ENCODE results near the gene CMAS. TPM values are rescaled to one million over a fixed set of nuclear protein-coding genes. Genes with fewer than 3 reads are reported as not detected.

CMAS gene
- total and polyA plus RNA-seq, 2 experiments from 2014 or later = 61.2 to 118 TPM

DNA sequence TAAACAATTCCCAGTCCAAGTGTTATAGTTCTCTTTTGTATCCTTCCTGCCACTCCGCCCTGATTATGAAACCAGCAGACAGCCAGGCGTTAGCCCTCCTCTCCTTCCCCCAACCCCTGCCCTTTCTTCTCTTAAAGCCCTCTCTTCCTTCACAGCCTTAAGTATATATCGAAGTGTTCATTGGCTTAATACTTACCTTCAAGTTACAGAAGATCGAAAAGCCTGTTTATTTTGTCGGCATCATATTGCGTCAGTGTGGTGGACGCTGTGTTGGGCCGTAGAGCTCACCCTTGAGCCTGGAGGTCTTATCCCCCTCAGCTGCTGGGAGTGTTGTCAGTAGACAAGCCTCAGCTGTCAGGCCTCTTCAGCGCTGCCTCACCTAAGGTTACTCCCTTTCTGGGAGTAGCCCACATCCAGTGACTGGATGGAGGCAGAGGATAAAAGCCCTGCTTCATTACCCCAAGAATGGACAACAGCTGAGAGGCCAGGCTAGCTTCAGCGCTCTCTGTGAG, 36.2 kb downstream of the CMAS start:
- Histone ChIP-seq H3K79me2 (replicated peaks; ENCODE audit: insufficient read depth) (no peaks in the 10 kb centered on the region), H3K27ac (ENCODE audit: low read depth) (no peak overlapping the region), H3K27me3 (ENCODE audit: insufficient read depth) (no peaks in the 10 kb centered on the region), H3F3A (replicated peaks; ENCODE audit: low read depth) (no peaks in the 10 kb centered on the region), H3K9me2 (ENCODE audit: insufficient read depth) (no peaks in the 10 kb centered on the region), H3K4me3 (no peak overlapping the region), H4K20me1 (replicated peaks; ENCODE audit: insufficient read depth) (no peaks in the 10 kb centered on the region), H3K4me1 (ENCODE audit: insufficient read depth) (no peaks in the 10 kb centered on the region), H3K4me2 (no peak overlapping the region), H3K36me3 (ENCODE audit: insufficient read depth) (no peaks in the 10 kb centered on the region), H2AFZ (peak overlapping the region; percentile 67)
- Mint-ChIP-seq H3K27me3 (ENCODE audit: insufficient read depth, low read depth, poor library complexity) (peaks cover 4% of the 10 kb centered on the region), H3K27ac (peak overlapping the region; percentile 7; the same call in 1 of the 2 replicates), H3K4me1 (peaks cover 13% of the 10 kb centered on the region), H3K36me3 (ENCODE audit: low read depth) (no peaks in the 10 kb centered on the region; the same call in 2 of the 3 replicates), H3K4me3 (no peak overlapping the region), H3K9me3 (no peaks in the 10 kb centered on the region; the same call in 2 of the 3 replicates)
- ATAC-seq = peak; percentile 89
- peak; percentile 25 for DNase-seq (ENCODE audit: low spot score)
- TF ChIP-seq ZNF331 (CRISPR knock-in tag; IDR thresholded peaks at IDR 0.05; ENCODE audit: low read depth) (no peak), ZNF462 (CRISPR knock-in tag; IDR thresholded peaks at IDR 0.05) (no peak), CREB1 (CRISPR knock-in tag; IDR thresholded peaks at IDR 0.05; ENCODE audit: low read depth) (no peak), EZH2 (IDR thresholded peaks at IDR 0.05; ENCODE audit: low read depth, unreplicated experiment) (no peak), STAT1 (IDR thresholded peaks at IDR 0.05; ENCODE audit: unreplicated experiment) (no peak), CTCF (conservative IDR thresholded peaks at IDR 0.05; ENCODE audit: low read depth in 2 of 2) (no peak), EZH2phosphoT487 (IDR thresholded peaks at IDR 0.05; ENCODE audit: unreplicated experiment) (no peak), NANOG (IDR thresholded peaks at IDR 0.05; ENCODE audit: borderline replicate concordance) (no peak), ZNF114 (CRISPR knock-in tag; IDR thresholded peaks at IDR 0.05) (no peak), JUNB (IDR thresholded peaks at IDR 0.05; ENCODE audit: unreplicated experiment) (no peak), POLR2AphosphoS5 (IDR thresholded peaks at IDR 0.05; ENCODE audit: low read depth) (no peak)
- TF ChIP-seq, protein P1, sequence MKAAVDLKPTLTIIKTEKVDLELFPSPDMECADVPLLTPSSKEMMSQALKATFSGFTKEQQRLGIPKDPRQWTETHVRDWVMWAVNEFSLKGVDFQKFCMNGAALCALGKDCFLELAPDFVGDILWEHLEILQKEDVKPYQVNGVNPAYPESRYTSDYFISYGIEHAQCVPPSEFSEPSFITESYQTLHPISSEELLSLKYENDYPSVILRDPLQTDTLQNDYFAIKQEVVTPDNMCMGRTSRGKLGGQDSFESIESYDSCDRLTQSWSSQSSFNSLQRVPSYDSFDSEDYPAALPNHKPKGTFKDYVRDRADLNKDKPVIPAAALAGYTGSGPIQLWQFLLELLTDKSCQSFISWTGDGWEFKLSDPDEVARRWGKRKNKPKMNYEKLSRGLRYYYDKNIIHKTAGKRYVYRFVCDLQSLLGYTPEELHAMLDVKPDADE (IDR thresholded peaks at IDR 0.05) = no peak
- TF ChIP-seq, protein P2, sequence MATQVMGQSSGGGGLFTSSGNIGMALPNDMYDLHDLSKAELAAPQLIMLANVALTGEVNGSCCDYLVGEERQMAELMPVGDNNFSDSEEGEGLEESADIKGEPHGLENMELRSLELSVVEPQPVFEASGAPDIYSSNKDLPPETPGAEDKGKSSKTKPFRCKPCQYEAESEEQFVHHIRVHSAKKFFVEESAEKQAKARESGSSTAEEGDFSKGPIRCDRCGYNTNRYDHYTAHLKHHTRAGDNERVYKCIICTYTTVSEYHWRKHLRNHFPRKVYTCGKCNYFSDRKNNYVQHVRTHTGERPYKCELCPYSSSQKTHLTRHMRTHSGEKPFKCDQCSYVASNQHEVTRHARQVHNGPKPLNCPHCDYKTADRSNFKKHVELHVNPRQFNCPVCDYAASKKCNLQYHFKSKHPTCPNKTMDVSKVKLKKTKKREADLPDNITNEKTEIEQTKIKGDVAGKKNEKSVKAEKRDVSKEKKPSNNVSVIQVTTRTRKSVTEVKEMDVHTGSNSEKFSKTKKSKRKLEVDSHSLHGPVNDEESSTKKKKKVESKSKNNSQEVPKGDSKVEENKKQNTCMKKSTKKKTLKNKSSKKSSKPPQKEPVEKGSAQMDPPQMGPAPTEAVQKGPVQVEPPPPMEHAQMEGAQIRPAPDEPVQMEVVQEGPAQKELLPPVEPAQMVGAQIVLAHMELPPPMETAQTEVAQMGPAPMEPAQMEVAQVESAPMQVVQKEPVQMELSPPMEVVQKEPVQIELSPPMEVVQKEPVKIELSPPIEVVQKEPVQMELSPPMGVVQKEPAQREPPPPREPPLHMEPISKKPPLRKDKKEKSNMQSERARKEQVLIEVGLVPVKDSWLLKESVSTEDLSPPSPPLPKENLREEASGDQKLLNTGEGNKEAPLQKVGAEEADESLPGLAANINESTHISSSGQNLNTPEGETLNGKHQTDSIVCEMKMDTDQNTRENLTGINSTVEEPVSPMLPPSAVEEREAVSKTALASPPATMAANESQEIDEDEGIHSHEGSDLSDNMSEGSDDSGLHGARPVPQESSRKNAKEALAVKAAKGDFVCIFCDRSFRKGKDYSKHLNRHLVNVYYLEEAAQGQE (IDR thresholded peaks at IDR 0.05; ENCODE audit: unreplicated experiment) = no peak

Data from GM23338 (cell line).